GM23248 (cell line): ENCODE results near the gene KDM5C. TPM values are rescaled to one million over a fixed set of nuclear protein-coding genes. Genes with fewer than 3 reads are reported as not detected.
"Not testable (repeated sequence)": the region's sequence is repeated elsewhere in the genome, so short reads cannot be mapped to it uniquely, and the experiment has no call there.

ENCODE experiments used
- DNase-seq: peaks from one replicate; pipeline ENCODE4 v3.0.0-alpha.2; 2015
- H2AFZ ChIP-seq: fragments of 200-600 bp; sonication (generic); 2 replicates; pipeline ENCODE4 v1.6.1; 2016; ENCODE audit warnings: antibody characterized with exemption
- H3F3A ChIP-seq: fragments of 200-600 bp; sonication (generic); 2 replicates; pipeline ENCODE4 v1.6.1; 2016; ENCODE audit warnings: mild to moderate bottlenecking, antibody characterized with exemption, mixed run types; ENCODE audit not compliant: insufficient read depth
- H3K27ac ChIP-seq: fragments of 200-600 bp; sonication (generic); 2 replicates; pipeline ENCODE4 v1.5.1; 2016; ENCODE audit warnings: mild to moderate bottlenecking
- H3K27me3 ChIP-seq: fragments of 200-600 bp; sonication (generic); replicated peaks from 2 replicates; pipeline ENCODE4 v1.6.1; 2016; ENCODE audit warnings: mild to moderate bottlenecking; ENCODE audit not compliant: insufficient read depth
- H3K36me3 ChIP-seq: fragments of 200-600 bp; sonication (generic); 2 replicates; pipeline ENCODE4 v1.6.1; 2016; ENCODE audit warnings: low read depth, mild to moderate bottlenecking
- H3K4me1 ChIP-seq: fragments of 200-600 bp; sonication (generic); 2 replicates; pipeline ENCODE4 v1.6.1; 2016; ENCODE audit warnings: mild to moderate bottlenecking; ENCODE audit not compliant: insufficient read depth
- H3K4me2 ChIP-seq: fragments of 200-600 bp; sonication (generic); one replicate; pipeline ENCODE4 v1.6.1; 2016; ENCODE audit warnings: mild to moderate bottlenecking; ENCODE audit not compliant: unreplicated experiment
- H3K4me3 ChIP-seq: fragments of 200-600 bp; sonication (generic); 2 replicates; pipeline ENCODE4 v1.5.1; 2016; ENCODE audit warnings: mild to moderate bottlenecking
- H3K79me2 ChIP-seq: fragments of 200-600 bp; sonication (generic); 2 replicates; pipeline ENCODE4 v1.6.1; 2016; ENCODE audit warnings: mild to moderate bottlenecking; ENCODE audit not compliant: insufficient read depth
- H3K9ac ChIP-seq: fragments of 200-600 bp; sonication (generic); 2 replicates; pipeline ENCODE4 v1.6.1; 2016; ENCODE audit warnings: mild to moderate bottlenecking
- H3K9me2 ChIP-seq: fragments of 200-600 bp; sonication (generic); 2 replicates; pipeline ENCODE4 v1.6.1; 2016; ENCODE audit warnings: mixed run types, mild to moderate bottlenecking, moderate library complexity; ENCODE audit not compliant: insufficient read depth
- H3K9me3 ChIP-seq: fragments of 200-600 bp; sonication (generic); one replicate; pipeline ENCODE4 v1.6.1; 2017; ENCODE audit warnings: low read depth
- H4K20me1 ChIP-seq: fragments of 200-600 bp; sonication (generic); 2 replicates; pipeline ENCODE4 v1.6.0; 2016; ENCODE audit not compliant: insufficient read depth
- EZH2 ChIP-seq: fragments of 200-600 bp; sonication (generic); IDR thresholded peaks from 2 replicates; pipeline ENCODE4 v1.6.1; 2018; ENCODE audit warnings: antibody characterized with exemption, mild to moderate bottlenecking; ENCODE audit not compliant: insufficient read depth, poor library complexity, severe bottlenecking
- EZH2phosphoT487 ChIP-seq: fragments of 200-600 bp; sonication (generic); IDR thresholded peaks from 2 replicates; pipeline ENCODE4 v1.6.1; 2018; ENCODE audit warnings: antibody characterized with exemption, moderate library complexity, mild to moderate bottlenecking, low read depth; ENCODE audit not compliant: insufficient read depth
- WGBS, 2 experiments: methylation state at CpG; one replicate each; pipeline ENCODE4 v1.1.6; 2015 to 2017; ENCODE audit warnings: low lambda C conversion rate in 2 of 2, low coverage in 1 of 2; ENCODE audit errors: missing lambda C conversion rate in 2 of 2; 5-methylcytosine and 5-hydroxymethylcytosine counted together
- in situ Hi-C: fragments of 300-500 bp; cut with MboI; formaldehyde crosslinking; loops from 2 replicates; pipeline ENCODE4 v1.15.0; 2020
- polyA plus RNA-seq: library from polyadenylated mRNA; unstranded; fragments of >200 nt; fragmentation: Nextera tagmentation; extraction: Ambion mirVana; gene quantifications from 2 replicates; pipeline ENCODE4 v1.2.1, GENCODE V29; 2016
- total RNA-seq: library from RNA; depleted of rRNA; stranded (reverse); fragments of >200 nt; shearing (Covaris generic); gene quantifications from 2 replicates; pipeline ENCODE4 v1.2.3, GENCODE V29; 2014

Gene KDM5C
- total and polyA plus RNA-seq, 2 experiments from 2014 or later: 27.1 to 66.9 TPM

DNA sequence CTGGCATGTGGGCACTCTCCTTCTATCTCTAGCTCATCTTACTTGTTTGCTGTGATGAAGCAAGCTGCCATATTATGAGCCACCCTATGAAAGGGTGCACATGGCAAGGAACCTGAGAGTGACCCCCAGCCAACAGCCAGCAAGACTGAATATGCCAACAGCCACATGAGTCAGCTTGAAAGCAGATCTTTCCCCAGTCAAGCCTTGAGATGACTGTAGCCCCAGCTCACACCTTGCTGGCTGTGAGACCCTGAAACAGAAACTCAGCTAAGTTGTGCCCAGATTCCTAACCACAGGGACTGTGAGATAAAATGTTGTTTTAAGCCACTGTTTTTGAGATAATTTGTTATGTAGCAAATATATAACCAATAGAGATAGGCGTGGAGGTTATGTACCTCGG lies 36.2 kb downstream of the KDM5C start:
- Histone ChIP-seq H3K27ac (no peak overlapping the region), H3K9me2 (no peaks in the 10 kb centered on the region), H4K20me1 (no peaks in the 10 kb centered on the region), H3K36me3 (no peaks in the 10 kb centered on the region), H3K9ac (no peak overlapping the region), H3K4me2 (no peak overlapping the region), H3K27me3 (no peaks in the 10 kb centered on the region), H3K79me2 (no peaks in the 10 kb centered on the region), H3K4me1 (peaks cover 18% of the 10 kb centered on the region), H3F3A (peaks cover 20% of the 10 kb centered on the region), H3K9me3 (no peaks in the 10 kb centered on the region), H2AFZ (no peak overlapping the region), H3K4me3 (no peak overlapping the region)
- TF ChIP-seq EZH2phosphoT487: no peak
- TF ChIP-seq EZH2: no peak
- peak; percentile 27 for DNase-seq
- 58 to 67% methylated on average over 2 of the region's 2 CpGs for WGBS, 2 experiments
- in situ Hi-C loops: no loop called here

DNA sequence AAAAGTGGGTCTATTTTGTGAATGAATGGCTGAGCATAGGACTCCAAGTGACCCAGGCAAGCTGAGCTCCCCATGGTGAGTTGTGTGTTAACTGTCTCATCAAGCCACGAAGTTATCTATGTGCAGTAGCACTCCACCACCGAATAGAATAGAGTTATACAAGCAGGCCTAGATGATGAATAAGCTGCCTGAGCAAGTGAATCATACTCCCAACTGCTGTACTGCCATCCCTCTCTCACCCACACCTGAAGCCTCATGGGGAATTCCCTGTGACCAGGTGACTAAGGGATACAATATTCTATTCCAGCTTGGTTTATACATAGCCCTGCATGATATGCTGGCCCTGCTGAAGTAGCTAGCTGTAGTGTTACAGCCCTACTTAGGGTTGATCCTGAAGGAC lies 38.7 kb downstream of the KDM5C start:
- Histone ChIP-seq H2AFZ (no peak overlapping the region), H3K79me2 (no peaks in the 10 kb centered on the region), H3K4me2 (no peak overlapping the region), H3K27me3 (no peaks in the 10 kb centered on the region), H3K4me1 (peaks cover 18% of the 10 kb centered on the region), H3K9me3 (no peaks in the 10 kb centered on the region), H3K27ac (no peak overlapping the region), H3F3A (peaks cover 20% of the 10 kb centered on the region), H3K4me3 (no peak overlapping the region), H3K36me3 (no peaks in the 10 kb centered on the region), H4K20me1 (no peaks in the 10 kb centered on the region), H3K9ac (no peak overlapping the region), H3K9me2 (no peaks in the 10 kb centered on the region)
- TF ChIP-seq EZH2phosphoT487: no peak
- TF ChIP-seq EZH2: no peak
- in situ Hi-C loops: no loop called here
- DNase-seq: peak; percentile 64
- WGBS, 2 experiments: 0 to 21% methylated on average over 2 of the region's 2 CpGs

DNA sequence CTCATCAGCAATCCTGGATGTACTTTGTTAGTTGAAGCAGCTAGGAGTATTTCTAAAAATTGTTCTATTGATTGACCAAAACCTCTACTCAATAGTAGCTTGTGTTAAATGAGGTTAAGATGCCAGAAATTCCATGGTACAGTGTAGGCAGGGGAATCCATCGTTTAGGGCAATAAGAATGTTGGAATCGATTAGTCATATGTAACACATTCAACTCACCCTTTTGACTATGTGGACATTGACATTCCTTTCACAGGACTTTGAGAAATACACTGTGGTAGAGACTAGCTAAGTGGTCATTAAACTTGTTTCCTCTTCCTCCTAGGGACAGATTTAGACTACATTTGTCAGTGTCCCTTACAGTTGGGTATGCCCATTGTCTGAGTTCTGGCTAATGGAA lies 40.2 kb downstream of the KDM5C start:
- Histone ChIP-seq H3K36me3 (no peaks in the 10 kb centered on the region), H3K79me2 (no peaks in the 10 kb centered on the region), H3F3A (peaks cover 20% of the 10 kb centered on the region), H2AFZ (no peak overlapping the region), H3K27ac (peak overlapping the region; percentile 60), H3K4me2 (peak overlapping the region; percentile 43), H3K9me2 (no peaks in the 10 kb centered on the region), H3K9me3 (no peaks in the 10 kb centered on the region), H3K27me3 (no peaks in the 10 kb centered on the region), H4K20me1 (no peaks in the 10 kb centered on the region), H3K4me1 (peaks cover 18% of the 10 kb centered on the region), H3K9ac (no peak overlapping the region), H3K4me3 (no peak overlapping the region)
- in situ Hi-C loops: no loop called here
- peak; percentile 78 for DNase-seq
- TF ChIP-seq EZH2phosphoT487 (no peak), EZH2 (no peak)
- 11 to 15% methylated on average over 2 of the region's 2 CpGs for WGBS, 2 experiments

DNA sequence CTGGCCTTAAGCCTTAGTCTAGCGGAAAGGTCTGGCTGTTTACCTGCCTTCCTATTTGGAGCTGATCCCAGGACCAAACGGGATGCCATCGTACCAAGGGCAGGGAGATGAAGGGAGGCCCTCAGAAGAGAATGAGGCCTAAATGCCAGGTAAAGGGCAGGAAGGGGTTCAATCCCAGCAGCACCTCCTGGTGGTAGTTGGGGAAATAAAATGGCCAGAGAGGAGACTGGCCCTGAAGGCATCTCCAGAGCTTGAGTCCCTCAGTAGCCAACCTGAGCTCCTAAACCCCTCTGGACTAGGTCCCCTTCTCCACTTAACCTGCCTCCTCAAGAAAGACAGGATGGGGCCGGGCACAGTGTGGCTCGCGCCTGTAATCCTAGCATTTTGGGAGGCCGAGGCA lies 53.7 kb downstream of the KDM5C start:
- Histone ChIP-seq H3K27me3 (no peaks in the 10 kb centered on the region), H3K4me2 (no peak overlapping the region), H3K36me3 (no peaks in the 10 kb centered on the region), H3K9ac (no peak overlapping the region), H4K20me1 (no peaks in the 10 kb centered on the region), H3K4me1 (no peaks in the 10 kb centered on the region), H3F3A (no peaks in the 10 kb centered on the region), H3K4me3 (no peak overlapping the region), H3K79me2 (no peaks in the 10 kb centered on the region), H3K9me3 (no peaks in the 10 kb centered on the region), H3K27ac (no peak overlapping the region), H3K9me2 (no peaks in the 10 kb centered on the region), H2AFZ (no peak overlapping the region)
- 95 to 97% methylated on average over 6 to 7 of the region's 7 CpGs for WGBS, 2 experiments
- in situ Hi-C loops: no loop called here
- TF ChIP-seq EZH2: no peak
- TF ChIP-seq EZH2phosphoT487: no peak
- DNase-seq: no peak

DNA sequence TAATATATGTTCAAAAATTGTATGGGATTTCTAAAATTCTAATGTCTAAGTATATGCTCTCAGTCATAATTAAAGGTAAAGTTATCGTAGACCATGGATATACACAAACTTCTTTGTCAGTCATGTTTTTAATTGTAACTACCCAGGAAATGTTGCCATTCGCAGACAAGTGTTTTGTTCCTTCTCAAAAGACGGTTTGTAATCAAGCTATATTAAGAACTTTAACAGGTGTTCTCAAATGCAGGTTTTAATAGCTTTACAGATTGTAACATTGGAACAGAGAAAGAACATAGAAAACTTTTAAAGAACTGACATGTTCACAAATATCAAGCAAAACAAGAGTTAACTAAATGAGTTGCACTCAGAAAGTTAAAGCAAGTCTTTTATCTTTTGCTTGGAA lies 58.9 kb downstream of the KDM5C start:
- 98% methylated on average over 3 of the region's 3 CpGs for WGBS, 2 experiments

DNA sequence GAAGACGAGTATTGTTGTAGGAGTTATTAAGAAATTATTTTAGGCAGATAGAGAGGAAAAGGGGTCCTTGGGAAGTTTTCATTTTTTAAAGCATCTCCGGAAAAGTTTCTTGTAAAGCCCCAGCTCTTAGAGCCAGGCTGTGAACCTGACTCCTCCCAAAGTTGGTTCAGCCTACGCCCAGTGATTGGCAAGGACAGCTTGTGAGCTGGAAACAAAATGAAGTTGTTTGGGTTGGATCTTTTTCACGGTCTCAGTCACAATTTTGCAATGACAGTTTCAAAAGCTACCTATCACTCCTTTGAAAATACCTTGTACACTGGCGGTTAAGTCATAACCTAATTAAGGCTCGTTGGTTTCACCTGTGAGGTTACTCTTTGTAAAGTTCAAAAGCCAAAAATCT lies 60.4 kb downstream of the KDM5C start:
- H3K4me2 ChIP-seq, H3F3A ChIP-seq, H4K20me1 ChIP-seq, H3K9ac ChIP-seq, DNase-seq, H3K9me3 ChIP-seq, H3K4me3 ChIP-seq, H2AFZ ChIP-seq, in situ Hi-C loops, H3K27me3 ChIP-seq, H3K79me2 ChIP-seq, H3K9me2 ChIP-seq, H3K36me3 ChIP-seq, H3K4me1 ChIP-seq, H3K27ac ChIP-seq: not testable (repeated sequence)
- 54 to 56% methylated on average over 5 to 6 of the region's 6 CpGs for WGBS, 2 experiments

More for the DNA sequence above, 58.9 kb downstream of the KDM5C start:
- H3K9ac ChIP-seq: no peak overlapping the region
- no peaks in the 10 kb centered on the region for H3F3A ChIP-seq
- H3K4me3 ChIP-seq: no peak overlapping the region
- no peaks in the 10 kb centered on the region for H4K20me1 ChIP-seq
- no peaks in the 10 kb centered on the region for H3K9me3 ChIP-seq
- no peak overlapping the region for H2AFZ ChIP-seq
- H3K36me3 ChIP-seq: no peaks in the 10 kb centered on the region
- H3K27ac ChIP-seq: no peak overlapping the region
- in situ Hi-C loops: no loop called here
- DNase-seq: no peak
- no peak overlapping the region for H3K4me2 ChIP-seq
- no peaks in the 10 kb centered on the region for H3K4me1 ChIP-seq
- no peaks in the 10 kb centered on the region for H3K27me3 ChIP-seq
- H3K79me2 ChIP-seq: no peaks in the 10 kb centered on the region
- TF ChIP-seq EZH2phosphoT487 (no peak), EZH2 (no peak)
- no peaks in the 10 kb centered on the region for H3K9me2 ChIP-seq
